Measurements from ENCODE around the gene HMCN2.

HMCN2 gene

GRCh38 chr9:130265431-130266235 lies at the start of gene HMCN2:
Gene HMCN2, plus strand, starts transcription at chr9:130265760. Its CDS starts 119 bp downstream, at chr9:130265879.
- no peak for DNase-seq

- DNase-seq = no peak
Observed at GRCh38 chr9:130217838-130218237, 47.7 kb upstream of the HMCN2 start.

GRCh38 chr9:130219661-130220096 lies 45.9 kb upstream of the HMCN2 start:
- DNase-seq = no peak

- no peak for DNase-seq
Observed at GRCh38 chr9:130220352-130220751, 45.2 kb upstream of the HMCN2 start.

GRCh38 chr9:130222833-130223232 lies 42.7 kb upstream of the HMCN2 start:
- no peak for DNase-seq

- no peak for DNase-seq
Observed at GRCh38 chr9:130225071-130225470, 40.5 kb upstream of the HMCN2 start.

- DNase-seq = no peak
Observed at GRCh38 chr9:130225586-130225985, 40.0 kb upstream of the HMCN2 start.

GRCh38 chr9:130226112-130226511 lies 39.4 kb upstream of the HMCN2 start:
- no peak for DNase-seq

- DNase-seq = no peak
Observed at GRCh38 chr9:130227833-130228232, 37.7 kb upstream of the HMCN2 start.

GRCh38 chr9:130229759-130230158 lies 35.8 kb upstream of the HMCN2 start:
- DNase-seq = no peak

GRCh38 chr9:130230631-130231030 lies 34.9 kb upstream of the HMCN2 start:
- no peak for DNase-seq

- no peak for DNase-seq
Observed at GRCh38 chr9:130232899-130233586, 32.5 kb upstream of the HMCN2 start.

GRCh38 chr9:130233587-130233945 lies 32.0 kb upstream of the HMCN2 start:
- no peak for DNase-seq

- no peak for DNase-seq
Observed at GRCh38 chr9:130234340-130235260, 31.0 kb upstream of the HMCN2 start.

- DNase-seq = peak; percentile 68 to 83 (median 75)
Observed at GRCh38 chr9:130235558-130236435, 29.8 kb upstream of the HMCN2 start.

- no peak for DNase-seq
Observed at GRCh38 chr9:130236436-130236985, 29.0 kb upstream of the HMCN2 start.

GRCh38 chr9:130237076-130237475 lies 28.5 kb upstream of the HMCN2 start:
- DNase-seq = no peak

GRCh38 chr9:130237763-130238524 lies 27.6 kb upstream of the HMCN2 start:
- DNase-seq = no peak

- no peak for DNase-seq
Observed at GRCh38 chr9:130239363-130239695, 26.2 kb upstream of the HMCN2 start.

- peak; percentile 44 to 58 (median 52) for DNase-seq
Observed at GRCh38 chr9:130239741-130240241, 25.8 kb upstream of the HMCN2 start.
